Stimulated activated CD4-positive, alpha-beta T cell treated with anti-CD3 and anti-CD28 coated beads, Interleukin-4, amount 100 ng/mL, for 48 hours (primary cell): ENCODE results near the gene CAPN12.

ENCODE experiments used
- DNase-seq, 2 donors: peaks; one replicate each; pipeline ENCODE4 v3.0.0-alpha.2; 2020; ENCODE audit warnings: low read depth in 2 of 2

CAPN12 gene

GRCh38 chr19:38737921-38738737 lies 6.1 kb downstream of the CAPN12 start:
- DNase-seq: no peak

GRCh38 chr19:38737281-38737865 lies 6.9 kb downstream of the CAPN12 start:
- no peak for DNase-seq

GRCh38 chr19:38736413-38737280 lies 7.6 kb downstream of the CAPN12 start:
- DNase-seq: peak; percentile 59 to 78

- DNase-seq: peak; percentile 44 to 56
These were observed 8.2 kb downstream of the CAPN12 start for GRCh38 chr19:38736036-38736412.

- DNase-seq: no peak
These were observed 9.0 kb downstream of the CAPN12 start for GRCh38 chr19:38735257-38735686.

GRCh38 chr19:38734426-38735256 lies 9.6 kb downstream of the CAPN12 start:
- no peak for DNase-seq

- DNase-seq: no peak
These were observed 10.2 kb downstream of the CAPN12 start for GRCh38 chr19:38734176-38734425.

GRCh38 chr19:38733493-38734175 lies 10.6 kb downstream of the CAPN12 start:
- no peak for DNase-seq

GRCh38 chr19:38733241-38733492 lies 11.1 kb downstream of the CAPN12 start:
- no peak for DNase-seq

GRCh38 chr19:38731654-38732301 lies 12.5 kb downstream of the CAPN12 start:
- DNase-seq: no peak

GRCh38 chr19:38730731-38731589 lies 13.3 kb downstream of the CAPN12 start:
- DNase-seq: no peak

GRCh38 chr19:38730470-38730730 lies 13.9 kb downstream of the CAPN12 start:
- no peak for DNase-seq

- peak; percentile 77 to 87 for DNase-seq
These were observed 14.4 kb downstream of the CAPN12 start for GRCh38 chr19:38729653-38730469.

- DNase-seq: no peak
These were observed 15.3 kb downstream of the CAPN12 start for GRCh38 chr19:38728752-38729541.

GRCh38 chr19:38727868-38728660 lies 16.2 kb downstream of the CAPN12 start:
- DNase-seq: no peak

GRCh38 chr19:38727306-38727867 lies 16.9 kb downstream of the CAPN12 start:
- no peak for DNase-seq

- DNase-seq: no peak
These were observed 17.4 kb downstream of the CAPN12 start for GRCh38 chr19:38726761-38727301.
